NB4 (cell line): ENCODE results near the gene HSPA13.

Experiments
- DNase-seq: peaks from one replicate; pipeline ENCODE4 v3.0.0; 2010; ENCODE audit warnings: low read depth
- H3K4me3 ChIP-seq: one replicate; pipeline ENCODE4 v1.5.1; 2011; ENCODE audit warnings: mild to moderate bottlenecking, low read depth, low read length, moderate library complexity
- CTCF ChIP-seq: IDR thresholded peaks from one replicate; pipeline ENCODE4 v1.5.1; 2012; ENCODE audit warnings: low read depth, low read length
- MAX ChIP-seq: IDR thresholded peaks from 2 replicates; pipeline ENCODE4 v1.6.1; 2011; ENCODE audit warnings: low read depth, low read length
- MYC ChIP-seq: IDR thresholded peaks from 2 replicates; pipeline ENCODE4 v1.6.1; 2011; ENCODE audit warnings: low read depth, low read length
- POLR2A ChIP-seq: IDR thresholded peaks from 2 replicates; pipeline ENCODE4 v1.6.1; 2011; ENCODE audit warnings: mild to moderate bottlenecking; ENCODE audit not compliant: insufficient read length; ENCODE audit errors: extremely low read depth

HSPA13 gene

GRCh38 chr21:14382835-14383595 lies at the start of gene HSPA13:
Gene HSPA13, minus strand, starts transcription at chr21:14383146. Its CDS starts 27 bp downstream, at chr21:14383119.
- peak within 1 kb of the TSS; percentile 94 for H3K4me3 ChIP-seq
- no peak for TF ChIP-seq CTCF
- peak; percentile 77; the same call in 1 of the 2 replicates for TF ChIP-seq MYC
- TF ChIP-seq POLR2A: peak; percentile 40
- peak; percentile 31; the same call in 1 of the 2 replicates for TF ChIP-seq MAX
- DNase-seq: peak; percentile 99

GRCh38 chr21:14418920-14419319 lies 36.0 kb upstream of the HSPA13 start:
- no peak overlapping the region for H3K4me3 ChIP-seq
- TF ChIP-seq MAX: no peak
- no peak for TF ChIP-seq CTCF
- no peak for TF ChIP-seq MYC
- no peak for TF ChIP-seq POLR2A
- DNase-seq: no peak

GRCh38 chr21:14414932-14415508 lies 32.1 kb upstream of the HSPA13 start:
- DNase-seq: peak; percentile 19
- no peak for TF ChIP-seq CTCF
- no peak for TF ChIP-seq MYC
- no peak for TF ChIP-seq MAX
- TF ChIP-seq POLR2A: no peak
- H3K4me3 ChIP-seq: no peak overlapping the region

- no peak for DNase-seq
- TF ChIP-seq CTCF (no peak), POLR2A (no peak), MAX (no peak), MYC (no peak)
- H3K4me3 ChIP-seq: no peak overlapping the region
Measured at GRCh38 chr21:14405962-14406361, 23.0 kb upstream of the HSPA13 start.

GRCh38 chr21:14405225-14405624 lies 22.3 kb upstream of the HSPA13 start:
- H3K4me3 ChIP-seq: no peak overlapping the region
- peak; percentile 6 for DNase-seq
- TF ChIP-seq CTCF (no peak), MAX (no peak), POLR2A (no peak), MYC (no peak)
